GM19395 (cell line): ENCODE results near the gene RAPH1.
A peak's percentile ranks its signal among the peaks of the same experiment; 100 is the strongest.
"Not testable (repeated sequence)": the region's sequence is repeated elsewhere in the genome, so short reads cannot be mapped to it uniquely, and the experiment has no call there.

ENCODE experiments used
- ATAC-seq: cut with Tn5 transposase; IDR thresholded peaks from one replicate; pipeline ENCODE4 v1.9.1; 2021; ENCODE audit warnings: mild to moderate bottlenecking, moderate library complexity; ENCODE audit not compliant: unreplicated experiment

The RAPH1 gene

DNA sequence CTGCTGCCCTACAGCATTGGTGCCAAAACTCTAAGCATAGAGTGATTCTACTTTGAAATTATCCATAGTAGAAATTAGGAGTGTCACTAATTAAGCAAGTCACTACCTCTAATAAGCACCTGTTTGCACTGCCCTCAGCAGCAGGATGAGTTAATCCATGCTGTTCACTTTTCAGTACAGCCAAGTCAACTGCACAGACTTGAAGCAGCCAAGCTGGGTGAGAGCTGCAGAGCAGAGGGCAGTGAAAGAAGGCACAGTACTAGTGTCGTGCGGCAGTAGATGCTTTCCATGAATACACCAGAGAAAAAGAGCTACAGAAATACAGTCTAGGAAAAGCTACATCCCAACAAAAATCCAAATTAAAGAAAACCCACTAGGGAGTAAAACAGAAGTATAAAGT, 98.6 kb downstream of the RAPH1 start:
- ATAC-seq = no peak

DNA sequence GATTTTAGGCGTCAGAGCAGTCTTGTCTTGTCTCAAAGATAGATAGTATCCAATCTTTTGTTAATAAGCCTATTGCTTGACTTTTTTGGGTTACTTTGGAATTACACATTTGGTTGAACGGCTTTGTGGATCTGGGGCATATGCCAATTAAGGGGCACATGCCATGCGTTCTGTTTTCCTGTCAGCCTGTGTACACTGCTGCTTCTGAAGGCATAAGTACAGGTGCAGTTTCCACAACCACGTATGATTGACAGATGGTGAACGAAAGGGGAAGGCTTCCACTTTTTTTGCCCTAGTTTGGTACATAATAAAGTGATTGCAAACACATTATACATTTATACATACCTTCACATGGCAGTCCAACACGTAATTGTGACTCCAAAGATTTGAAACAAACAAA, 102.3 kb downstream of the RAPH1 start:
- no peak for ATAC-seq

DNA sequence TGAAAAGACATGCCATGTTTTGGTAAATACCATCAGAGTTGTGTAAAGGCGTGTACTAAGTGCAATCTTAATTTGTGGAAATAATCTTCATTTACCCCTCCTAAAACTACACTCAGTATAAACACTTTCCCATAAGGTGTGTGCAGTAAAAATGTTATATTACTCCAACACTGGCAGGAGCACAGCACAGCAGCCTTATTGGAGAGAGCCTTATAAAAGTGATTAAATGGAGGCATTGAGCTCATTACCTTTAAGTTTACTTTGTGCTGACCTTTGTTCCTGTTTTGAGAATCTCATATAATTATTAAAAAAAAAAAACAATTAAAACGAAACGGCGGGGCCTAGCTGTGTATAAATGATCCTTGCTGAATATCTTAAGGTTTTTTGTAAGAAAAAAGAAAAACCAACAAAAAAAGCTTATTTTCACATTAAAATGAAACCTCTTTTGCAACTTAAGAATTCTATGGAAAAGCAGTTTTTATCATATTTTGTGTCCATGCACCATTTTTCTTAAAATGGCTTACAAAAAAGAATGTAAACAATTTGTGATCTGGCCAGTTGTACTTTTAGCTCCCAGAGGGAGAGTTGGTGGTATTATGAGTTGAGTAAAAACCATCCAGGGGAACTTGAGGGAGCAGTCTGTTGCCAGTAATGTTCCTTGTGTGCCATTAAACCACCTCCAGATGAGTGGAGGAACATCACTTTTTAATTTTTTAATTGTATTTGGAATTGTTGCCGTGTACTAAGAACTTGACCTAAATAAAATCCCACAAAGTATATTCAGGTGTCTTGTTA, 103.5 kb downstream of the RAPH1 start:
- no peak for ATAC-seq

DNA sequence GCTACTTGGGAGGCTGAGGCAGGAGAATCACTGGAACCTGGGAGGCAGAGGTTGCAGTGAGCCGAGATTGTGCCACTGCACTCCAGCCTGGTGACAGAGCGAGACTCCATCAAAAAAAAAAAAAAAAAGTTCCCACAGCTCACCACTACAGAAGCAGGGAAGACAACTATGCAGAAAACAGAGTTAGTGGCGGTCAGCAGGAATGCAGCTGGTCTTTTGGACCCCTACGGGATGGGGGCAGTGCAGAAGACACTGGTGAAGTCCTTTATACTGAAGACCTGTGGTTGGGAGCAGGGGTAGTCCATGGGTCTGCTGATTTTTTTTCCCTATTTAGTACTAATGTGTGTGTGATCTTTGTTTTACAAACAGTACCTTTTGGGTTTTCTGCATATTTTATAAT, 105.5 kb downstream of the RAPH1 start:
- ATAC-seq = not testable (repeated sequence)

DNA sequence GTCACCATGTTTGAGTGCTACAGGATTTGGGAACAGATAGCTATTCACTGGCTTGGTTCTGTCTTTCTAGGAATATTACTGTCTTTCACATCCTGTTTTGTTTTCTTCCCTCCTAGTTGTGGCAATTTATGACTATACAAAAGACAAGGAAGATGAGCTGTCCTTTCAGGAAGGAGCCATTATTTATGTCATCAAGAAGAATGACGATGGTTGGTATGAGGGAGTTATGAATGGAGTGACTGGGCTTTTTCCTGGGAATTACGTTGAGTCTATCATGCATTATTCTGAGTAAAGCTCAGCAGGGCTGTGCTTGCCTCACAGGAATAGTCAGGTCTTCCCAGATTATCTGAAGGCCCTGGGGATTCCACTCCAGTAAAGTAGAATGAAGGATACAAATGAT, 108.0 kb downstream of the RAPH1 start:
- no peak for ATAC-seq

DNA sequence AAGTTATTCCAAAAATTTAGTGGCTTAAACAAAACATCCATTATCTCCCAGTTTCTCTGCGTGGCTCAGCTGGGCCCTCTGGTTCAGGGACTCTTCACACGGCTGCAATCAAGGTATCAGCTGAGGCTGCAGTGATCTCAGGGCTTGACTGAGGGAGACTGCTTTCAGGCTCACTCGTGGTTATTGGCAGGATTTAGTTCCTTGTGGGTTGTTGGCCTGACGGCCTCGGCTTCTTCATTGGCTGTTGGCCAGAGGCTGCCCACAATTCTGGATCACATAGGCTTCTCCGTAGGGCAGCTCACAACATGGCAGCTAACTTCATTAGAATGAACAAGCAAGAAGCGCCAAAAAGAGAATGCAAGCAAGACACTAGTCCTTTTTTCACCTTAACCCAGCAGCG, 116.8 kb downstream of the RAPH1 start:
- ATAC-seq = no peak

DNA sequence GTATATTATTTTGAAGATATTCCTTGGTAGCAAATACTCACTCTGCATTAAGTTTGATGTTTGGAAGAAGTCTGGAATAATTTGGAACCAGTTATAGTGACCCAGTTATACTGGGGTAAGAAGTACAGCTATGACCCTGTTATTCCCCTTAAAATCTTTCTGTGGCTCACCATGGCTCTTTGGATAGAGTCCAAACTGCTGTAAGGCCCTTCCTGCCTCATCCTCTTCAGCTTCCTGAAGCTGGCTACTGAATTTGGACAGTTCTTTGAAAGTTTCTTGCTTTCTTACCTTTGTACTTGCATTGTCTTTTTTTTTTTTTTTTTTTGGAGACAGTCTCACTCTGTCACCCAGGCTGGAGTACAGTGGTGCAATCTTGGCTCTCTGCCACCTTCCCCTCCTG, 121.3 kb downstream of the RAPH1 start:
- no peak for ATAC-seq

DNA sequence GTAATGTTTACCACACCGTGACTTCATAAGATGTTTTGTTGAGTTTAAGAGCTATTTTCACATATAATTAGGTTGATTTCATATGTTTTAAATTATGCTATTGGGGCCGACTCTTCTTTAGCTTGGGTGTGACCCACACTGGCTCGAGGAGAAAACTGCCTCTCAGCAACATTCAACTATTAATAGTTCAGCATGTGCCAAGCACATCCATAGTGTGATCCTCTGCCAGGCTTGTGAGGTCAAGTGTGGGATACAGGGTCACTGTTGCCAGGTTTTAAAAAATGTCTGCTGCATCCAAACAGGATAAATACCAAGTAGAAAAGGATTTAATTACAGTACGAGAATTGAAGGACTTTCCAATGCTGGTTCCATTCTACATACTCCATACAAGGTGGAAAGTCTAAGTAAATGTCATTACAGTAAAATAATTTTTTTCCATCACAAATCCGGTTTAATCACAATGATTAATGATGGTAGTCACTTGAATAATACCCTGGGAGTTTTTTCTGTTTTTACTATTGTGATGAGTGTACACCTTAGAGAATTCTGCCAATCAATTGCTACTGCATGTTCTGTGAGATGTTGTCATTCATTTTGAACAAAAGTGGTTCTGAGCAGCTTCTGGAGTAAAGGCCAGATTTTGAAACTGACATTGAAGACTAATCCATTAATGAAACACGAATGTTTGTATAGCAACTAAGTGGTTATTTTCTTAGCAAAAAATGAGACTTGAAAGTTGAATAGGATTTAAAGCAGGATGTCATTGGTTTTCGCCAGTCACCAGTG, 122.4 kb downstream of the RAPH1 start:
- ATAC-seq = peak; percentile 57

DNA sequence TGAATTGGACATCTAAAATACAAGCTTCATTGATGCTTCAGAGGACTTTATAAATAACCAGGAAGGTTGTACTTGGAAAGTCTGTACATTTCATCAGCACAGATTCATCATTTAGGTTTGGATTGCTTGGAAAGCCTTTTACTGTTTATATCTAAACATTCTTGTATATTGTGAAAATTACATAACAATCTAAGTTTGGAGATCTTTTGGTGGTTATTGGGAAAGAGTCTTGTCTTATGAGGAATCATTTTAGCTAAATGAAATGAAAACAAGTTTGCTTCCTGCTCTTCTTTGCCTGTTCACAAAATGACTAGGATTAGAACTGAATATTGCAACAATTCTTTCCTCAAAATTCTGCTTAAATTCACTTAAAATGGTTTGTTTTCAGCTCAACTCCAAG, 127.6 kb downstream of the RAPH1 start:
- ATAC-seq = no peak

DNA sequence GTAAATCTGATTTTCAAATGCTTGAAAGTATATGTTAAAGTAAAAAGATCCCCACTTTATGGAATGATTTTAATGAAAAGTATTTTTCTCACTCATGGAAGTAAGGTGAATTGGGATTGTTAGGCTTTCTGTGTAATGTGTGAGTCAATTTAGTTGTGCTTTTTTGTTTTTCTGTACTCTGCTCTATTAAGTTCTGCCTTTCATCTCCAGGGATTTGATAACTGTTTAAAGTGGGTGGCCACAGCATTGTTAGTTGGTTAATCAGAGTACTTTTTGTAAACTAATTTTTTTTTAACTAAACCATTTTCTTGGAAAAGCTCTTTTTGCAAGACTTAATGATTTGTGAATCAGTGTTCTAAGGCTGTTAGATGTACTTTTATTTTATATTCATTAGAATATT, 130.1 kb downstream of the RAPH1 start:
- ATAC-seq = no peak

DNA sequence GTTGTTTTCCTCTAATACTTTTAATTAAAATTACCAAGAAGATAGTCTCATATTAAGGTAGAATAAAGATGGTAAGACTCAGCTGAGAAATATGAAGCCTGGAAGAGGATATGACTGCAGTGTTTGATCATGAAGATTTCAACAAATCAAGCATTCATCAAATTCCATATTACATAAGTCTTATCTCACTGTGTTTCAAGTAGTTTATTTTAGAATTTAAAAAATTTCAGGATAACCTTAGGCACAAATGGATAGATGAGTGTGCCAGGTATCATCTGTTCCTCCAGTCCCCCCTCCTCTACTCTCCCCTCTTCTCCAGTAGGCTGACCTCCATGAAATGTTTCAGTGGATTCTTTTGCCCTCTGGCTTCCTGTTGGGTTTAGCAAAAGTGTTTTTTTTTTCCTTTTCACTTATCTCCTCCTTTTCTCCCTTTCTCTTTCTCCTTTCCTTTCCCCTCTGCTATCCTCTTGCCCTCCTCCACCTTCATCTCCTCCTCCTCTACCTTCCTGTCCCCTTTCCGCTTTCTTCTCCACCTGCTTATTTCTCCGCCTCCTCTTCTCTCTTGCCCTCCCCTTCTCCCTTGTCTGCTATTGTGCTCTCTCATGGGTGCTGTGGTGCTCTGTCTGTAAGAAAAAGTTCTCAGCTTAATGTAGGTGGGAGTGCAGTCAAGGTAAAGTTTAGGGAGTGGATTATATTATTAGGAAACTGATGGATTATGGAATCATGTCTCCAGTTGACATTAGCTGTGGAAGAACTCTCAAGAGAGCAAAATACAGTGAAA, 134.1 kb downstream of the RAPH1 start:
- ATAC-seq = no peak

DNA sequence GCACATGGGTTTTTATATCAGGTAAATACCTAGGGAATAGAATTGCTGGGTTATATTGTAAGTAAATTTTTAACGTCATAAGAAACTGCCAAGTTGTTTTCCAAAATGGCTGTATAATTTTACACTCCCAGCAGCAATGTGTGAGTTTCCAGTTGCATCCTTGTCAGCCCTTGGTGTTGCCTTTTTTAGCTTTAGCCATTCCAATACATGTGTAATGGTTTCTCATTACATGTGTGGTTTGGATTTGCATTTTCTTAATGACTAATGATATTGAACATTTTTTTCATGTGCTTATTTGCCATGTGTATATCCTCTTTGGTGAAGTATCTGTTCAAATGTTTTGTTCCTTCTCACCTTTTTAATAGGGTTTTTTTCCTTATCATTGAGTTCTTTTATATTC, 136.1 kb downstream of the RAPH1 start:
- ATAC-seq = no peak

DNA sequence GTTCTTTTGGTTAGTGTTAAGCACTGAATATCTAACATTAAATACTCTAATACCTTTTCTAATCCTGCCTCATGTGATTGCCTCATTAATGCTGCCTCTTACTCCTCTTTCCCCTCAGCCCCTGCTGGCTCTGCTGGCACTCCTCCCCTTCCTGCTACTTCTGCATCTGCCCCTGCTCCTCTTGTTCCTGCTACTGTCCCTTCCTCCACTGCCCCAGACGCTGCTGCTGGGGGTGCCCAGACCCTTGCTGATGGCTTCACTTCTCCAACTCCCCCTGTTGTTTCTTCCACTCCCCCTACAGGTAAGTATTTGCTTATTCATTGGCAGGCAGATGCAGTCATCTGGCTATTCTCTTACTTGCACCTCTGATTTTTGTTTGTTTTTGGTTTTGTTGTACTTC, 138.4 kb downstream of the RAPH1 start:
- ATAC-seq = no peak

DNA sequence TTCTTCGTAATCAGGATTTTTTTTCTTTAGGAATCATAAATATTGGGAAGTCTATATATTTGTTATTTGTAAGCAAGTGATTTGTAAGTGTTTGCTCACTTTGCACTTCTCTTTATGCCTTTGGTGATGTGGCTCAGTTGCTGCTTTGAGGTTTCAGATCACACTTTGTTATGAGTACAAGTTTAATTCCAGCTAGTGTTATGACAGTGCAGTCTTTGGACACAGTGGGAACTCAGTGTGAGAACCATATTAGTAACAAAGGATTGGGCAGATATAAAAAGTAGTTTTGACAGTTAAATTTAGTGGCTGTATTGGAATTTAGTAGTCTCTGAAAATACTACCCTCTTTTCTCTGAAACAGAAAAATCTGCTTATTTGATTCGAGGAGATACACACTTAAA, 139.2 kb downstream of the RAPH1 start:
- ATAC-seq = no peak

DNA sequence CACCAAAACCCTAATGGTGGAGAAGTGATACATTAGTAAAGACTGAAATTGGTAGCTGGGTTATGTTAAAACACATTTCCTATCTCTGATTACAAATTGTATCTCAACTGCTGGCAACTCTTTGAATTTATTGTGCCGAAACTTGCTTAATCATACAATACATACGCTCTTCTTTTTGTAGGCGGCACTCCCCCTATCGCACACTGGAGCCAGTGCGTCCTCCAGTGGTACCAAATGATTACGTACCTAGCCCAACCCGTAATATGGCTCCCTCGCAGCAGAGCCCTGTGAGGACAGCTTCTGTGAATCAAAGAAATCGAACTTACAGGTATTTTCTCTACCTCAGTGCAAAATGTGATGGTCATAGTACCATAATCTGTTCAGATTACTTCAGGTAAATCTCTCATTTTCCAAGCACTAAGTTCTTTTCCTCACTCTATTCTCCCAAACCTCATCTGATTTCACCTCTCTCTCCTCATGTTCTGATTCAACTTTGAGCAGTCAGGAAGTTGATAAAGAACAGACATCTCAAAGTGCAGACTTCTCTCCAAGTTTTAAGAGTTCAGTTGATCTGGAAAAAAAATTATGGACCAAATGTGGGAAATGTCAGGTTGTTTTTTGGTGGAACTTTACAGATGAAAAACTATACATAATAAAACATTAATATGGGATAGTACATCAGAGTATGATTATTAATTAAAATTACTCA, 140.4 kb downstream of the RAPH1 start:
- ATAC-seq = no peak

DNA sequence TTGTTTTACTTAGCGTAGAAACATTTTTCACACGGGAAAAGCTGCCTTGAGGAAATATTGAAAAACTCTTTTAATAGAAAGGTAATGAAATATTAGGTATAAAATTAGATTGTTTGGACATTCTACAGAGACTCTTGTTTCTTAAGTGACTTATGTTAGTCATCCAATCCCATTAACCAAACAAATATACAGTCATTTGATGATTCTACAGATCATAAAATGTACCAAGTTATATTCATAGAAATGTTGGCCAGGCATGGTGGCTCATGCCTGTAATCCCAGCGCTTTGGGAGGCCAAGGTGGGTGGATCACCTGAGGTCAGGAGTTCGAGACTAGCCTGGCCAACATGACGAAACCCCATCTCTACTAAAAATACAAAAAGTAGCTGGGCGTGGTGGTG, 146.9 kb downstream of the RAPH1 start:
- not testable (repeated sequence) for ATAC-seq

DNA sequence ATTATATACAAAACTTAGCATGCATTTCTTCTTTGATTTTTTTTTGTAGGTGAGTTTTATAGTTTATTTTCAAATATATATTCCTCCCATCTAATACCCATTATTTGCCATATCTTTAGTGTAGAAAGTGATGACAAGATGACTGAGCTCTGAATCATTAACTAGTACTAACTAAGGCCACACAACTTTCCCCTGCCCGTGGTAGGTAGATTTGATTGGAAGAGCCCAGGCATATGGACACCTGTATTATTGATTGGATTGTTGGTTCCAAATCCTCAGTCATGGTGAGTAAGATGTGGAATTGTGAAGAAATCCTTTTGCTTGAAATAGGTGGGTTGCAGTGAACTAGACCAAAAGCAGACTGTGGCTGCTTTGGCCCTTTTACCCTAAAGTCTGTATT, 152.1 kb downstream of the RAPH1 start:
- ATAC-seq = no peak

DNA sequence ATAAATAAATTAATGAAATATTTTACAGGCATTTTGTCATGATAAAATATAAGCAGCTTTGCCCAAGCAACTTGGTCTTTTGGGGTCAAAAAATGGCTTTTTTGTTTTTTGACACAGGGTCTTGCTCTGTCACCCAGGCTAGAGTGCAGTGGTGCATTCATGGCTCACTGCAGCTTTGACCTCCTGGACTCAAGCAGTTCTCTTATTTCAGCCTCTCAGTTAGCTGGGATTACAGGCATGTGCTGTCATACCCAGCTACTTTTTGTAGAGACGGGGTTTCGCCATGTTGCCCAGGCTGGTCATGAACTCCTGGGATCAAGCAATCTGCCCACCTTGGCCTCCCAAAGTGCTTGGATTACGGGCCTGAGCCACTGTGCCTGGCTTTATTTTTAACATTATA, 155.9 kb downstream of the RAPH1 start:
- no peak for ATAC-seq

DNA sequence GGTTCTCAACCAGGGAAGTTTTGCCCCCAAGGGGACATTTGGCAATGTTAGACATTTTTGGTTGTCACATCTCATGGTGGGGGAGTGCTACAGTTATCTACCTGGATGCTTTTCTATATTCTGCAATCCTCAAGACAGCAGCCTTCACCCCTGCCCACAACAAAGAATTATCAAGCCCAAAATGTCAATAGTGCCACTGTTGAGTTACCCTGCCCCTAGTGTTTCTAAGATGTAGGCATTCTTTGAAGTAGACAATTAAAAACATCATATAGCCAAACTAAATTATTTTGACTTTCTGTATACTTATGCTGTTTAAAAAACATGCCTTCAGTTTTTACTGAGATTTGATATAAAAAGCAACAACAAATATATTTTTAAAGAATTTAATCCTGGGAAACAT, 158.9 kb downstream of the RAPH1 start:
- no peak for ATAC-seq

DNA sequence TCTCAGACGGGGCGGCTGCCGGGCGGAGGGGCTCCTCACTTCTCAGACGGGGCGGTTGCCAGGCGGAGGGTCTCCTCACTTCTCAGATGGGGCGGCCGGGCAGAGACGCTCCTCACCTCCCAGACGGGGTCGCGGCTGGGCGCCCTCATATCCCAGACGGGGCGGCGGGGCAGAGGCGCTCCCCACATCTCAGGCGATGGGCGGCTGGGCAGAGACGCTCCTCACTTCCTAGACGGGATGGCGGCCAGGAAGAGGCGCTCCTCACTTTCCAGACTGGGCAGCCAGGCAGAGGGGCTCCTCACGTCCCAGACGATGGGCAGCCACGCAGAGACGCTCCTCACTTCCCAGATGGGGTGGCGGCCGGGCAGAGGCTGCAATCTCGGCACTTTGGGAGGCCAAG, 162.4 kb downstream of the RAPH1 start:
- ATAC-seq = not testable (repeated sequence)
